Measurements from ENCODE around the gene SHLD1.

The SHLD1 gene

GRCh38 chr20:5910186-5910585 is 160.0 kb downstream of the SHLD1 start:
- DNase-seq, result no peak

GRCh38 chr20:5913166-5913565 is 163.0 kb downstream of the SHLD1 start:
- no peak for DNase-seq
